Esophagus squamous epithelium (tissue), 5 donors: Measurements from ENCODE around the gene SLC44A3. TPM values are rescaled to one million over a fixed set of nuclear protein-coding genes. Genes with fewer than 3 reads are reported as not detected.

Experiments
- DNase-seq: peaks from one replicate; lab custom pipeline; 2025; lab: John Stamatoyannopoulos, UW
- H3K27ac ChIP-seq, 4 donors: fragments of 200-600 bp; sonication (generic); one replicate each; pipeline ENCODE4 v1.5.1; 2016 to 2019; ENCODE audit warnings: mild to moderate bottlenecking in 1 of 4
- H3K27me3 ChIP-seq, 4 donors: fragments of 200-600 bp; sonication (generic); 1 replicate in 3 of 4; 2 replicates in 1 of 4; pipeline versions ENCODE4 v1.5.1 to v1.6.0; 2017 to 2021; ENCODE audit warnings: antibody characterized with exemption in 1 of 4
- H3K36me3 ChIP-seq, 3 donors: fragments of 200-600 bp; sonication (generic); one replicate each; pipeline ENCODE4 v1.5.1; 2016 to 2019
- H3K4me1 ChIP-seq, 3 donors: fragments of 200-600 bp; sonication (generic); one replicate each; pipeline ENCODE4 v1.5.1; 2017 to 2019
- H3K4me3 ChIP-seq, 4 donors: fragments of 200-600 bp; sonication (generic); 1 replicate in 3 of 4; 2 replicates in 1 of 4; pipeline ENCODE4 v1.5.1; 2016 to 2019; ENCODE audit warnings: mild to moderate bottlenecking in 2 of 4, moderate library complexity in 1 of 4
- H3K9me3 ChIP-seq, 3 donors: fragments of 200-600 bp; sonication (generic); one replicate each; pipeline ENCODE4 v1.5.1; 2016 to 2019
- CTCF ChIP-seq, 6 experiments: fragments of 450-650 bp in 4 of 6; fragments of 200-600 bp in 2 of 6; sonication (generic) in 2 of 6; IDR thresholded peaks; one replicate each; pipeline ENCODE4 v1.5.1; 2016 to 2019; ENCODE audit warnings: antibody characterized with exemption in 6 of 6, mild to moderate bottlenecking in 4 of 6, moderate library complexity in 4 of 6
- POLR2A ChIP-seq, 4 donors: fragments of 450-650 bp; IDR thresholded peaks; one replicate each; pipeline ENCODE4 v1.6.1; 2017; ENCODE audit warnings: antibody characterized with exemption in 4 of 4, mild to moderate bottlenecking in 4 of 4, moderate library complexity in 3 of 4
- WGBS, 2 donors: methylation state at CpG; one replicate each; pipeline ENCODE4 v1.1.5; 2018; 5-methylcytosine and 5-hydroxymethylcytosine counted together
- intact Hi-C: fragments of 100-400 bp; cut with DNase I; formaldehyde crosslinking; loops from one replicate; pipeline ENCODE4 v1.15.0; 2022
- total RNA-seq, 4 donors: library from RNA; depleted of rRNA; stranded (reverse); fragments of >200 nt; gene quantifications; one replicate each; pipeline ENCODE4 v1.1.0, GENCODE V29; 2016
- donor health status: DM: yes; HTN: yes; CAD: no.

SLC44A3 gene
- total RNA-seq, 4 donors from 2014 or later: 5.4 to 11.7 (median 9.4) TPM

GRCh38 chr1:94931254-94931841 lies 111.2 kb downstream of the SLC44A3 start:
- no peak for TF ChIP-seq CTCF (IDR thresholded peaks at IDR 0.05)
- no peak for TF ChIP-seq POLR2A (IDR thresholded peaks at IDR 0.05)
- WGBS, 2 donors: 95 to 97% methylated on average over 7 of the region's 7 CpGs
- no peak overlapping the region for H3K4me3 ChIP-seq
- intact Hi-C loops: no loop called here
- DNase-seq: no peak
- H3K9me3 ChIP-seq: no peaks in the 10 kb centered on the region
- peaks cover 0 to 12% (median 0%) of the 10 kb centered on the region in 4 donors for H3K27me3 ChIP-seq
- no peaks in the 10 kb centered on the region for H3K36me3 ChIP-seq
- H3K27ac ChIP-seq: no peak overlapping the region
- H3K4me1 ChIP-seq: peaks cover 0 to 36% (median 5%) of the 10 kb centered on the region in 3 donors

- no peaks in the 10 kb centered on the region for H3K27me3 ChIP-seq
- H3K4me3 ChIP-seq: no peak overlapping the region
- TF ChIP-seq POLR2A (IDR thresholded peaks at IDR 0.05) (no peak), CTCF (IDR thresholded peaks at IDR 0.05) (no peak)
- 64 to 69% methylated on average over 2 of the region's 2 CpGs for WGBS, 2 donors
- no peak overlapping the region for H3K27ac ChIP-seq
- H3K4me1 ChIP-seq: peaks cover 0 to 27% (median 0%) of the 10 kb centered on the region in 3 donors
- intact Hi-C loops: no loop called here
- no peaks in the 10 kb centered on the region for H3K9me3 ChIP-seq
- H3K36me3 ChIP-seq: no peaks in the 10 kb centered on the region
- no peak for DNase-seq
Measured at GRCh38 chr1:94934551-94934950, 114.4 kb downstream of the SLC44A3 start.

- no peak for TF ChIP-seq CTCF (IDR thresholded peaks at IDR 0.05)
- TF ChIP-seq POLR2A (IDR thresholded peaks at IDR 0.05): no peak
- Histone ChIP-seq H3K4me3 (no peak overlapping the region), H3K4me1 (peaks cover 0 to 23% (median 0%) of the 10 kb centered on the region in 3 donors), H3K36me3 (no peaks in the 10 kb centered on the region), H3K27me3 (no peaks in the 10 kb centered on the region), H3K27ac (no peak overlapping the region), H3K9me3 (no peaks in the 10 kb centered on the region)
- intact Hi-C loops: no loop called here
- DNase-seq: no peak
- 95 to 97% methylated on average over 1 of the region's 1 CpG for WGBS, 2 donors
Measured at GRCh38 chr1:94935034-94935433, 114.9 kb downstream of the SLC44A3 start.

- no peak for TF ChIP-seq POLR2A (IDR thresholded peaks at IDR 0.05)
- TF ChIP-seq CTCF (IDR thresholded peaks at IDR 0.05): no peak
- H3K4me3 ChIP-seq: no peak overlapping the region
- H3K27me3 ChIP-seq: no peaks in the 10 kb centered on the region
- no peak for DNase-seq
- no peaks in the 10 kb centered on the region for H3K9me3 ChIP-seq
- H3K36me3 ChIP-seq: no peaks in the 10 kb centered on the region
- intact Hi-C loops: no loop called here
- peaks cover 0 to 23% (median 0%) of the 10 kb centered on the region in 3 donors for H3K4me1 ChIP-seq
- 70 to 76% methylated on average over 1 of the region's 1 CpG for WGBS, 2 donors
- H3K27ac ChIP-seq: no peak overlapping the region
Measured at GRCh38 chr1:94935476-94935875, 115.3 kb downstream of the SLC44A3 start.

GRCh38 chr1:94936861-94937620 lies 116.9 kb downstream of the SLC44A3 start:
- intact Hi-C loops: no loop called here
- H3K27me3 ChIP-seq: no peaks in the 10 kb centered on the region
- no peak overlapping the region for H3K4me3 ChIP-seq
- no peaks in the 10 kb centered on the region for H3K36me3 ChIP-seq
- TF ChIP-seq POLR2A (IDR thresholded peaks at IDR 0.05): no peak
- no peak for TF ChIP-seq CTCF (IDR thresholded peaks at IDR 0.05)
- WGBS, 2 donors: 30 to 48% methylated on average over 5 of the region's 5 CpGs
- no peak overlapping the region for H3K27ac ChIP-seq
- H3K9me3 ChIP-seq: no peaks in the 10 kb centered on the region
- peaks cover 0 to 23% (median 0%) of the 10 kb centered on the region in 3 donors for H3K4me1 ChIP-seq
- DNase-seq: no peak
